ENCODE measurements around the gene PCBP3.
"Not testable (repeated sequence)": the region's sequence is repeated elsewhere in the genome, so short reads cannot be mapped to it uniquely, and the experiment has no call there.

Gene PCBP3

GRCh38 chr21:45886610-45887026 lies 243.1 kb downstream of the PCBP3 start:
- peak in 1 of 2 donors; percentile 27 for DNase-seq

DNA sequence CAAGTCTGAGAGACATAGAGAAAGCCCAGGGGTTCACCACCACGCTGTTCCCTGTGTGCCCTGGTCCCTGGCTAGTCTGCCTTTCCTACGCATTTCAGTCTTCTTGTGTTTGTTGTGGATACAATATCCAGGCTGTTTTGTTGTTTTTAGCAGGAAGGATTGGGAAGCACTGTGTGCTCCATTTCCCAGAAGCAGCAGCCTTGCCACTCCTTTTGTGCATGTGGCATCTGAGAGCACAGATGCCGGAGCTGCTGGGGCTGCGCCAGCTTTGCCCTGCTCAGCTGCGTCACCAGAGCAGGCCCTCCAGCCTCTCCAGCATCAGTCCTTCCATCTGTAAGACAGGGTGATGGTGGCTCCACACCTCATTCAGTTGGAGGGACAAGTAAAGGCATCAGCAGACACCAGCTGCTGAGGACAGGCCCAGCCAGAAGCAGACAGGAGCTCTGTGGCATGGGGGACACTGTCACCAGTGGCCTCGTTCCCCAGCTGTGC lies 243.6 kb downstream of the PCBP3 start:
- DNase-seq = no peak

DNA sequence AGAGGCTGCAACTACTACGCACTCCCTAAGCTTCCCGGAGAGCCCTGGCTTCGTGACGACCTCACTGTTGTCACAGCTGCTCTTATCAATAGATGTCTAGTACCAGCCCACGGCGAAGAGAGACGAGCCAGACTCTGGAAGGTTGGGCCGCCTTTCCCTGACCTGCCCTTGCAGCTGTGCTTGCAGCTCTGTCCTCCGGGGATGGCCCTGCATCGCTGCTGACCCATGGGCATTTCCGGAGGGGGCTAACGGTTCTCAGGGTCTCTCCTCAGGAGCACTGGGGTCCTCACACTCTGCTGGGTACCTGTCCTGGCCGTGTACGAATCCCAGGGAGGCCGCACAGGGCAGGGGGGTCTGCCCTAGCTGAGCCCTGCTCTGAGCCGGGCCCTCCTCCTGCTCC lies 244.3 kb downstream of the PCBP3 start:
- DNase-seq = no peak

DNA sequence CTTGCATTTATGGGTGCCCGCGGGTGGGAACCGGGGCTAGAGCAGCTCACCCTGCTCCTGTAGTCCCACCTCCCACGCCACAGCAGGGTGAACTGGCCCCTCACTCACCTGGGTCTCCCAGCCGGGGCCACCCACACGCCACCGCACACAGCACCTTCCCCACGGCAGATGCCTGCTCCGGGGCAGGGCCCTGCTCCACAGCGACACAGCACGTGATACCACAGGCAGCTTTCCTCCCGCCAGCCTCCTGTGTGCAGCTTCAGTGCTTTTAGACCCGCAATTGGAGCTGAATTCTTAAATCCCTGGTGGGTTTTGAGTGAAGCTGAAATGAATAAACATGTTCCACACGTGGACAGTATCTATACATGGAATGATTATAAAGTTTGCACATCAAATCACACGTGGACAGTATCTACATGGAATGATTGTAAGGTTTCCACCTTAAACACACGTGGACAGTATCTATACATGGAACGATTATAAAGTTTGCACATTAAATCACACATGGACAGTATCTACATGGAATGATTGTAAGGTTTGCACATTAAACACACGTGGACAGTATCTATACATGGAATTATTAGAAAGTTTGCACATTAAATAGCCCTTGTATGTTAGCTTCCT lies 245.0 kb downstream of the PCBP3 start:
- no peak for DNase-seq

DNA sequence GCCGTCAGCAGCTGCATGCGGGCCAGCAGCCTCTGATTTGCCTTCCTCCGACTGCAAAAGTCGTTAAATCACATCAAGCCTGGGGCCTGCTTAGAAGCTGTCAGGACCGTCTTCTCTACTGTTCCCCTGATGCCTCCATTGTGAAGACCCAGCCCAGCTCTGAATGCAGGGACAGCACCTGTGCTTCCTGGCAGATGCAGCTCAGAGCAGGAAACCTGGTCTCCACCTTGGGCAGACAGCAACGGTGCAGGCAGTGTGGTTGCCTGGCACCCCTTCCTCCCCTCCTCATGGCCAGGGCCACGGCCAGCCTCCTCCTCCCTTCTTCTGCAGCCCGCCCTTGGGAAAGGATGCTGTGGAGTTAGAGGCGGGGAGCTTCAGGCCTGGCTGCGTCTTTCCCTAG lies 245.7 kb downstream of the PCBP3 start:
- DNase-seq = no peak

GRCh38 chr21:45889961-45890360 lies 246.4 kb downstream of the PCBP3 start:
- no peak for DNase-seq

- no peak for DNase-seq
Measured at GRCh38 chr21:45891388-45892155, 248.0 kb downstream of the PCBP3 start.

GRCh38 chr21:45892156-45892915 lies 248.8 kb downstream of the PCBP3 start:
- DNase-seq = no peak

DNA sequence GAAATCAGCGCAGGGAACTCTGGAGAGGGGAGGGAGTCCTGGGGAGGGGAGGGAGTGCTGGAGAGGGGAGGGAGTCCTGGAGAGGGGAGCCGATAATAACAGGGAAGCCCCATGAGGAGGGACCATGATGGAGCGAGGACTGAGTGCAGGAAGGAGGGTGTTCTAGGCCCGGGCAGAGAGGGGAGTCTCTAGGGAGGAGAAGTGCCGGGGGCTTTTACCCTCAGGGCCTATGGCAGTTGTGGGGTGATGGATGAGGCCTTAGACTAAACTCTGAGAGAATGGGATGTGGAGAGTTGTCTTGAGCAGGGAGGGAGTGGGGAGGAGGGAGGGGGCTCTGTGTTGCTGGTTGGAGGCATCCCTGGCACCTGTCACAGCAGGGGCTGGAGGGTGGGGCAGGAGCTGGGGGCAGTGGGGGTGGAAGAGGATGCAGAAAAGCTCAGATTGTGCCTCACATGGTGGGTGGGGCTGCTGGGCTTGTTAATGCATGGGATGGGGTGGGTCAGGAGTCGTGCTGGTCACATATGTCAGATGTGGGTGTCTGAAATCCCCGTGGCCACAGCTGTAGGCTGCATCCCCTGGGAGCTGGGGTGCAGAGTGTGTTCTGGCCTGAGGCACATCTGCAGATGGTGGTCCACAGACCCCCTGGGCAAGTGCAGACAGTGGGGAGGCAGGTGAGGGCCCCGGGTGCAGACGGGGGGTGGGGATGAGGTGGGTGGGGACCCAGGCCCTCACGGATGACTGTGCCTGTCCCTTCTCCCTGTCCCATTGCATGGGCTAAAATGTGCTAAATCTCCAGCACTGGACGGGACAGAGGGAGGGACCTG lies 249.6 kb downstream of the PCBP3 start:
- no peak for DNase-seq

DNA sequence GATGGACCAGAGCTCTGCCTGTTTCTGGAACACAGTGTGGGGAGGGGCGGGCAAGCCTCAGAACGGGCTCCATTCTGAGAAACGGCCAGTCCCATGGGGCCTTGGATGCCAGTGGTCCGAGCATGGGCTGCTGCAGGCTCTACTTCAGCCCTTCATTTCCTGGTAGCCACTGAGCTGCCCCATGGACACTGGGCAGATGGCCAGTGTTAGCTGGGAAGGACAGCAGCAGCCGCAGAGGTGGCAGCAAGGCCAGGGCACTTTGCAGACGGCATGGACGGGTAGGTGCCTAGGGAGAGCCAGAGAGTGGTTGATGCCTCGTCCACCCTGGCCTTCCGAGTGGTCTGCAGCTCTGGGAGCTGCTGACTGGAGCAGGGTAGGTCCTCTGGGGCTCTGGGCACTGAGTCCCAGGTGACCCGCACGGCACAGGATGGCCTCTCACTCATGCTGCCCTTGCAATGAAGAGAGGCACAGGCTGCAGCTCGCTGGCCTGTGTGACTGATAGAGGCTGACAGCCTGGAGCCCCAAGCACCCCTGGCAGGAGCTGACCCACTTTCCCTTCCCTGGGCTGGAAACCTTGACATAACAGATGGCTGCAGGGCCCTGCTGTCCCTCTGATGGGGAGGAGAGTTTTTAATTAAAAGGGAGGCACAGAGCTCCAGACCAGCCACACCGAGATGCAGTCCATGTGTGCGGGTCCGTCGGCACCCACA lies 250.4 kb downstream of the PCBP3 start:
- no peak for DNase-seq

GRCh38 chr21:45894450-45894825 lies 250.9 kb downstream of the PCBP3 start:
- DNase-seq = no peak

DNA sequence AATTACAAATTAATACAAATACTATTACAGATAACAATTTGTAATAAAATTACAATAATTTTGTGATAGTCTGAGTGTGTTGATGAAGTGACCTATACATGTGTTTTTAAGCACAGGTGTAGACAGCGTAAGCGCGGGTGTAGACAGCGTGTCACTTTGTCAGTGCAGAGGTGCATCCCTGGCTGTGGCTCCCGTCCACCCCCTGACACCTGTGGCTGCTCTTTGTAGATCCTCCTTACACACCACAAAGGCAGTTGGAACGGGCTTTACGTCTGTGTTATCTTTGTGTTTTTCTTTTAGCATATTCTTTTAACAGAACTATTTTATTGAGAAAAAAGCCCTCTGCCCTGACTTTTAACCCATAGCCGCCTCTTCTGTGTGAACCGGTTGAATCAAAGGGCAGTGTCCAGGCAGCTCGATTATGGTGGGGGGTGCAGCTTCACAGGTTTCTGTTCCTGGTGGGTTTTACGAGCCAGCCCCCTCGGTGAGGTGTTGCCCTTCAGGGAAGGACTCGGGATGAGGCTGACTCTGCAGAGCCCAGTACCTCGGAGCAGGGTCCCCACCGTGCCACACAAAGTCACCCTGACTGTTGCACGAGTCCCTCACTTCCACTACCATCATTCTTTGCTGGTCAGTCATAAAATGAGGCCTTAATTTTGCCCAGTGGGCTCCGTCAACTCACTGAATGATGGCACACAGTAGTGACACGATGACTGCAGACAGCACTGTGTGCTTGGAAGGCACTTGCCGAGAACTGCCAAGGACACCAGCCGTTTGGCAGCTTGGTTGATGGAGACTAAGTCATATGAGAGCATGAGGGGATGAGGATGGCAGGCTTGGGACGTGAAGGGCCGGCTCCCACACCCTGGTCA lies 251.6 kb downstream of the PCBP3 start:
- DNase-seq = no peak

DNA sequence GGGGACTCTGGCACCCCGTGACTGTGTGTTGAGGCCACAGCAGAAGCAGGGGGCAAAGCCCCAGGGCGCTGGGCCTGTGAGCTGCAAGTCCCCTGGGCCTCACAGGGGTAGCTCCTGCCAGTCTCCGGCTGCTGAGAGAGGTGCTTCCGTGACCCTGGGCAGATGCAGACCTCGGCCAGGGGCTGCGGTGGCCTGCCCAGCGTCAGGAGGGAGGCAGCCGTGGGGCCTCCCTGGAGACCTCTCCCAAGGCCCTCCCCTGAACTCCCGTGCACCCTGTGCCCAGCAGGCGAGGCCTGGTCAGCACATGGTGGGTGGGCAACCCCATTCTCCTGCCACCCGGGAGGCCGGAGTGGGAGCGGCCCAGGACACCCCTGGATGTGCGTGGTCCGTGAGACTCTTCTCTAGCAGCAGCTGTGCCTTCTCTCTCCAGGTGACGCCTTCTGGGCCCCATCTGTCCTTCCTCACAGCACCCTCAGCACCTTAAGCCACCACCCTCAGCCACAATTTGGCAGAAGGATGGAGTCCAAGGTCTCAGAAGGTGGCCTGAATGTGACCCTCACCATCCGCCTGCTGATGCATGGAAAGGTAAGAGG lies 252.3 kb downstream of the PCBP3 start:
- no peak for DNase-seq

DNA sequence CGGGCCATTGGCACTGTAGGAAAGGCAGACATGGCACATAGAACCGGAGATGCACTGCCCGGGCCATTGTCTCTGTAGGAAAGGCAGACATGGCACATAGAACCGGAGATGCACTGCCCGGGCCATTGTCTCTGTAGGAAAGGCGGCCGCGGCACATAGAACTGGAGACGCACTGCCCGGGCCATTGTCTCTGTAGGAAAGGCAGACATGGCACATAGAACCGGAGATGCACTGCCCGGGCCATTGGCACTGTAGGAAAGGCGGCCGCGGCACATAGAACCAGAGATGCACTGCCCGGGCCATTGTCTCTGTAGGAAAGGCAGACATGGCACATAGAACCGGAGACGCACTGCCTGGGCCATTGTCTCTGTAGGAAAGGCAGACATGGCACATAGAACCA lies 252.9 kb downstream of the PCBP3 start:
- not testable (repeated sequence) for DNase-seq

DNA sequence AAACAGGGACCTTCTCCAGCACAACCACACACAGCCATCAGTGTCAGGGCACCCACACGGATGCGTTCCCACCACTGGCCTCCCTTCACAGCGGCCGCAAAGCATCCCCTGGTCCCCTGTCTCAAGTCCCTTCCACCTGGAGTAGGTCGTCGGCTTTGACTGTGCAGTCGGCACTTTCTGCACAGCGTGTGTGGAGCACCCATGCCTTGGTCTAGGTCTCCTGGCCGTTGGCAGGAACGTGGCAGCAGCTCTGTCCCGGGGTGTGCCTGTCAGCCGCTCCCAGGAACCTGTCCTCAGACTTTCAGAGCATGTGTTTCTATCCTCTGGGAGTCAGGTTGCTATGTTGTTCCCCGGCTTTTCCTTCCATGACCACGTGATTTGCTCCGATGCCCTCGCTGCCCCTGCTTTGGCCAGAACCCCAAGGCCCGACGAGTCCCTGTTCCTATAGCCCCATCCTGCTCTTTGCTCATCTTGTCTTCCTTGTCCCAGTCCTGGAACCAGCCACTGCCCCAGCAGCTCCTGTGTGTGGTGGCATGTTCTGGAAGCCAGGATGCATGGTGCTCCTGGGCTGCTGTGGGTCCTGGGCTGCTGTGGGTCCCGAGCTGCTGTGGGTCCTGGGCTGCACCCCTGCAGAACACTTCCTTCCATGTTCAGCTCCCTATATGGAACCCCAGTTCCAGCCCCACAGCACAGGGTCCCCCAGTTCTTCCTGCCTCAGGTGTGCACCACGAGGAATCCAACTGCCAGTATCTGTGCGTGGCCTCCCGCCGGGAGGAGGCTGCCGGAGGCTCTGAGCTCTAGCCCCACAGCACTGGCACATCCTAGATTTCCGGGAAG lies 253.9 kb downstream of the PCBP3 start:
- DNase-seq = no peak

DNA sequence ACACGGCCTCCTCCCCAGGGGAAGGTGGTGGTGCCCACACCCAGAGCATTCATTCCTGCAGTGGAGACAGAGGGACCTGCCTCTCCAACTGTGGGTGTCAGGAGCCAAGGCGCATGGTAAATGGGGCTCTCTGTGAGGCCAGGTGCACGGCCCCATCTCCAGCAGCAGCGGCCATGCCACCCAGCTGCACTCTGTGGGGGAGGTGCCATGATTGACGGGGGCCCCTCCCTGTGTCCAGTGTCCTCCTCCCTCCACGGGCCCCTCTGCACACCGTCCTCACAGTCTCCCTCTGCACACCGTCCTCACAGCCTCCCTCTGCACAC lies 254.5 kb downstream of the PCBP3 start:
- DNase-seq = no peak

DNA sequence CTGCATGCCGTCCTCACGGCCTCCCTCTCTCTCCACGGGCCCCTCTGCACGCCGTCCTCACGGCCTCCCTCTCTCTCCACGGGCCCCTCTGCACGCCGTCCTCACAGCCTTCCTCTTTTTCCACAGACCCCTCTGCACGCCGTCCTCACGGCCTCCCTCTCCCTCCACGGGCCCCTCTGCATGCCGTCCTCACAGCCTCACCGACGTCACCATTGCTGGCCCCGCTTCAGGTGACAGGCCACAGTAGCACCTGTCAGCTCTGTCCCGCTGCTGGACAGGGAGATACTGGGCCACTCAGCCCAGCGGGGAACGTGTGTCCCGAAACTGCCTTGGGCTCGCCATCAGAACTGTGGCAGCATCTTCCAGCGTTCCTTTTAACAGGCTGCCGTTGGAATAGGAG lies 255.3 kb downstream of the PCBP3 start:
- DNase-seq = no peak

GRCh38 chr21:45899317-45900033 lies 255.9 kb downstream of the PCBP3 start:
- DNase-seq = no peak
